Stimulated activated naive CD4-positive, alpha-beta T cell (primary cell): ENCODE results near the gene APPL2.
"Not testable (repeated sequence)": the region's sequence is repeated elsewhere in the genome, so short reads cannot be mapped to it uniquely, and the experiment has no call there.

ENCODE experiments used
- DNase-seq, 6 experiments: peaks; one replicate each; lab custom pipeline; 2025; lab: John Stamatoyannopoulos, UW

APPL2 gene

GRCh38 chr12:105196090-105196489 is 39.9 kb downstream of the APPL2 start:
- DNase-seq, result no peak

- DNase-seq, result no peak
These were observed 41.0 kb downstream of the APPL2 start for GRCh38 chr12:105194947-105195346.

GRCh38 chr12:105192624-105193225 is 43.2 kb downstream of the APPL2 start:
- no peak for DNase-seq

- no peak for DNase-seq
These were observed 45.4 kb downstream of the APPL2 start for GRCh38 chr12:105190530-105190929.

- no peak for DNase-seq
These were observed 46.7 kb downstream of the APPL2 start for GRCh38 chr12:105189293-105189692.

- not testable (repeated sequence) for DNase-seq
These were observed 52.0 kb downstream of the APPL2 start for GRCh38 chr12:105183976-105184375.

GRCh38 chr12:105183406-105183805 is 52.6 kb downstream of the APPL2 start:
- DNase-seq, result not testable (repeated sequence)

- not testable (repeated sequence) for DNase-seq
These were observed 56.9 kb downstream of the APPL2 start for GRCh38 chr12:105179114-105179513.

- DNase-seq, result no peak
These were observed 58.8 kb downstream of the APPL2 start for GRCh38 chr12:105177208-105177607.

GRCh38 chr12:105175397-105175990 is 60.5 kb downstream of the APPL2 start:
- no peak for DNase-seq

GRCh38 chr12:105171691-105172436 is 64.1 kb downstream of the APPL2 start:
- DNase-seq, result no peak

GRCh38 chr12:105170139-105170538 is 65.8 kb downstream of the APPL2 start:
- DNase-seq, result no peak

- DNase-seq, result no peak
These were observed 68.0 kb downstream of the APPL2 start for GRCh38 chr12:105168006-105168405.

GRCh38 chr12:105167346-105167745 is 68.6 kb downstream of the APPL2 start:
- DNase-seq, result no peak

GRCh38 chr12:105166736-105167135 is 69.2 kb downstream of the APPL2 start:
- DNase-seq, result no peak

GRCh38 chr12:105164068-105164467 is 71.9 kb downstream of the APPL2 start:
- DNase-seq, result no peak

GRCh38 chr12:105162174-105162573 is 73.8 kb downstream of the APPL2 start:
- DNase-seq, result no peak

- DNase-seq, result no peak
These were observed 77.1 kb downstream of the APPL2 start for GRCh38 chr12:105158876-105159275.

- DNase-seq, result no peak
These were observed 78.4 kb downstream of the APPL2 start for GRCh38 chr12:105157606-105158005.

GRCh38 chr12:105156260-105156659 is 79.7 kb downstream of the APPL2 start:
- DNase-seq, result no peak

GRCh38 chr12:105142259-105142658 is 93.7 kb downstream of the APPL2 start:
- DNase-seq, result no peak

- no peak for DNase-seq
These were observed 94.6 kb downstream of the APPL2 start for GRCh38 chr12:105141320-105141922.

- DNase-seq, result no peak
These were observed 97.7 kb downstream of the APPL2 start for GRCh38 chr12:105138248-105138647.
